NCI-H146 treated with DMSO at 0.1 percent for 48 hours (cell line): ENCODE data around the gene ENO1.
"Not testable (repeated sequence)": the region's sequence is repeated elsewhere in the genome, so short reads cannot be mapped to it uniquely, and the experiment has no call there.

Source experiments
- DNase-seq: peaks from one replicate; lab custom pipeline; 2025; ENCODE audit not compliant: unreplicated experiment; lab: John Stamatoyannopoulos, UW

The ENO1 gene

DNA sequence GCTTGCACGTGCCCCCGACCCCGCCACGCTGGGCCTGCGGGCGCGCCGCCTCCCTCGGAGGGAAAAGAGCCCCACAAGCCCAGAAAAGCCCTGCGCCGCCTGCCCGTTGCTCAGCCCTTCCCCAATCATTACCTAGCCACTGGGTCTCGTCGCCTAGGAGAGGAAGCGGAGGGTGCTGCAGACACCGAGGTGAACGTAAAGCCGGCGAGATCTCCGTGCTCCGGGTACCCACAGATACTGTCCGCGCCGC is at the start of gene ENO1:
TSS of gene ENO1 (minus strand) at position 239 of the 250 bp plus-strand sequence. CDS start 3,778 bp downstream, outside the sequence.
- no peak for DNase-seq

GRCh38 chr1:8926707-8927694 is 48.5 kb upstream of the ENO1 start:
- no peak for DNase-seq

GRCh38 chr1:8925960-8926359 is 47.5 kb upstream of the ENO1 start:
- no peak for DNase-seq

DNA sequence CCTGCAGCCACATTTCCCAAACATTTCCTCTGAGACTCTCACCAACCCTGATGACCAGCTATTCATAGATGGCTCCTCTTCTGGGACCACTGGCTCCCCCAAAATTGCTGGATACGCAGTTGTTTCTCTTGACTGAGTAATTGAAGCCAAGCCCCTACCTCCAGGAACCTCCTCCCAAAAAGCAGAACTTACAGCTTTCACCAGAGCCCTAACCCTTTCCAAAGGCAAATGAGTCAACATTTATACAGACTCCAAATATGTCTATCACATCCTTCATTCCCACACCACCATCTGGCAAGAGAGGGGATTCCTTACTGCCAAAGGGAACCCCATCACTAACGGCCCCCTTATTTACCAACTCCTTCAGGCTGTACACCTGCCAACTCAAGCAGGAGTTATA is 46.9 kb upstream of the ENO1 start:
- DNase-seq, result no peak

DNA sequence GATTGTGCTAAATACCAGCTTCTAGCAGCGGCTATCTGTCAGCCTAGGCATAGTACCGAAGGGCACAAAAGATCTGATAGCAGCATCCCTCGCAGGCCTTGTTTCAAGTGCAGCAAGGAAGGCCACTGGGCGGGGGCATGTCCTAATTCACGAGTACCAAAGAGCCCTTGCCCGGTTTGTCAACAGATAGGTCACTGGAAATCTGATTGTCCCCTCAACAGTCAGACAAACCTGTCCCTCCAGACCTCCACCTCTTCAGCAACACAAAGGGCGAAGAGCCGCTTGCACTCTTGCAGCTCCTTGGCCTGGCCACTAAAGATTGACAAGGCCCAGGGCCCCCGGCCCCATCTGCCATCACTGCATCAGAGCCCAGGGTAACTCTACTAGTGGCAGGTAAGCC is 44.5 kb upstream of the ENO1 start:
- no peak for DNase-seq

- not testable (repeated sequence) for DNase-seq
Measured at GRCh38 chr1:8917536-8917935, 39.0 kb upstream of the ENO1 start.

DNA sequence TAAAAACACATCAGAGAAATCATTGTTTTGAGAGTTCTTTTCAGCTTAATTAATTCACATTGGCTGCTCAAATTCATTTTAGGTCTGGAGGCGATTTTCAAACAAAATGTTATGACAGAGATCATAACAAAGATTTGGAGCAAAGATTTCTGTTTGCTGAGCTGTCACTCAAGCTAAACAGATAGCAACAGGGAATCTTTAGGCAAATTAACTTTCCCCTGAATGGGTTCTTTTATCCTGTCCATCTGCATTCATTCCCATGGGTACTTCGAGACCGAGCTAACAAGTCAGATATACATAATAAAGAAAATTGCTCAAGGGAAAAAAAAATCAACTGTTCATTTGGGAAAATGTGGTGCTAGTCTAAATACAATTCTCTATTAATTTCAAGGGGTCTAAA is 37.0 kb upstream of the ENO1 start:
- no peak for DNase-seq

GRCh38 chr1:8914466-8914865 is 36.0 kb upstream of the ENO1 start:
- no peak for DNase-seq

DNA sequence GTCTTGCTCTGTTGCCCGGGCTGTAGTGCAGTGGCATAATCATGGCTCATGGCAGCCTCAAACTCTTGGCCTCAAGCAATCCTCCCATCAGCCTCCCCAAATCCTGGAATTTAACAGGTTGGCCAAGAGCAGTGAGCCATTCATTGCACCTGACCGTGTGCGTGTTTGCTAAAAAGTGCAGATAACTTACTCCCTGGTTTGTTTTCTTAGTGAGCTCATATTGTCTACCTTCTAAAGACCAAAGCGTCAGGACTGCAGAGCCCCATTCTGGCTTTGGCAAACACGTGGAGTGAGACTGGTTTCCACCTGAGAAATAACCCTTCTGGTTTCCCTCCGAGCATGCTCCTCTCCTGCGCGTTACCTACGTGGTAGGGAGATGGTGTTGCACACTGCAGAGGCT is 35.0 kb upstream of the ENO1 start:
- DNase-seq, result no peak

GRCh38 chr1:8911416-8912309 is 33.2 kb upstream of the ENO1 start:
- no peak for DNase-seq

DNA sequence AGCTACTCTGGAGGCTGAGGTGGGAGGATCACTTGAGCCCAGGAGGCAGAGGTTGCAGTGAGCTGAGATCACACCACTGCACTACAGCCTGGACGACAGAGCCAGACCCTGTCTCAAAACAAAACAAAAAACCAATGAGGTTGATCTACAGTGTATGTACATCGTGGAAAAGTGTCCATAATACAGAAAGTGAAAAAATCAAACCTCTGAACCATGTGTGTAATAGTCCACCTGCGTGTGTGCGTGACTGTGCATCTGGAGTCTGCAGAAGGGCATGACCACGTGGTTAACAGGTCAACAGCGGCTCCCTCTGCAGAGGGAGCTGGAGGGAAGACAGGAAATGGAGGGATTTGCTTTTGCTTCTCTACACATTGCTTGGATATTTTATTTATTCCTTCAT is 32.4 kb upstream of the ENO1 start:
- no peak for DNase-seq

DNA sequence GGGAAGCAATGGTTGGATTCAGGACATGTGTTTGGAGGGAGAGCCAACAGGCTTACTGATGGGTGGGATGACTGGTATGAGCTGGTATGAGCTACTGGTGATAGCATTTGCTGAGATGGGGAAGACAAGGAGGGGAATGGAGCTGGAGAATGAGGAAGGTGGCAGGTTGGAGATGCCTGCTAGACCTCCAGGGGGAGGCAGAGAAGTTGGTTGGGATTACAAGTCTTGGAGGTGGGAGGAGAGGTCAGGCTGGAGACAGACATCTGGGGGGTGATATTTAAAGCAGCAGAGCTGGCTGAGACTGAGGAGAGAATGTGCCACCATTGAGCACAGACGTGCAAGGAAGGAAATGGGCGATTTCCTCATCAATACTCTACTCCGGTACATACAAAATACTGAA is 31.8 kb upstream of the ENO1 start:
- DNase-seq, result no peak

DNA sequence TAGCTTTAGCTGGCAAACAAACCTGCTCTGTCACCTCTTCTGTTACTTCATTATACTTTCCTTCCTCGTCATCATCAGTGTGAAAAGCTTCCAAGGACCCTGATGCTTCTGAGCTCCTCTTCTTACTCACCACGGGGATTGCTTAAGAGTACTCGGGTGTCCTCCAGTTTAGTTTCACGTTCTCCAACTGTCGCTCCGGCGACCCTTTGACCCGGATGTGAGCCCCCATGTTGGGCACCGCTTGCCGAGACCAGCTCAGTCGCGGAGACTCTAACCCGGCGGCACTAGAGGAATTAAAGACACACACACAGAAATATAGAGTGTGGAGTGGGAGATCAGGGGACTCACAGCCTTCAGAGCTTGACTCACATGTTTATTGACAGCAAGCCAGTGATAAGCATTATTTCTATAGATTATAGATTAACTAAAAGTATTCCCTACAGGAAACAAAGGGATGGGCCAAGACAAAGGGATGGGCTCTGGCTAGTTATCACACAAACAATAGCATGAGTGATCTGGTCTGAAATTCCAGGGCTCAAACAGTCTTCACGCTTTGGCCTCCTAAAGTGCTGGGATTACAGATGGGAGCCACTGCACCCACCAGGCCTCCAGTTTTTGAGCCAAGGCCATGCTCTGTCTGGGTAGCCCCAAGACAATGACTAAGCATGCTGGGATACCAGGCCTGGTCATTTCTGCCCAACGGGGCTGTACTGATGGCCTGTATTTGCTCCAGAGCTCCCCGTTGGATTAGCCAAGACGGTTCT is 30.1 kb upstream of the ENO1 start:
- DNase-seq, result no peak

- no peak for DNase-seq
Measured at GRCh38 chr1:8905582-8906191, 27.2 kb upstream of the ENO1 start.

DNA sequence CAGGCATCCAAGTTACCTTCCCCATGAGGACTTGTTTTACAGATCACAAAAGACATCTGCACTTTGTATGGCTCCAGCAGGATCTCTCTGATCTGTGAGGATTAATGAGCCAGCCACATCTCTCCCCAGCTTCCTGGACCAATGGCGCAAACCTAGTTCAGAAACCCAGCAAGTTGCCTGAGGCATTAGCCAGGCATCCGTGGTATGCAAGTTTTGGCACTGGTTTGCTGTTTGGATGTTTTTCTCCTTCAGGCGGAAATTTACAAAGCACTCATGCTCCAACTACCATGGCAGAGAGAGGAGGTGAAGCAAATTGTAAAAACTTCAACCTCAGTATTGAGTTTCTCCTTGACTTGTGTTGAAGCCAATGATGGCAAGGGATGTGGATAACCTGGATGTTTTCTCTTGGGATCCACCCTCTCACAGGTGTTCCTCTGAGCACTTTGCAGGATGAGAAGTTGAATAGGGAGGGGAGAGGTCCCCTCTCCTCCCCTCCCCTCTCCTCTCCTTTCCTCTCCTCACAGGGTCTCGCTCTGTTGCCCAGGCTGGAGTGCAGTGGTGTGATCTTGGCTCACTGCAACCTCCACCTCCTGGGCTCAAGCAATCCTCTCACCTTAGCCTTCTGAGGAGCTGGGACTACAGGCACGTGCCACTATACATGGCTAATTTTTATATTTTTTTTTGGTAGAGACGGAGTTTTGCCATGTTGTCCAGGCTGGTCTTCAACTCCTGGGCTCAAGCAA is 25.6 kb upstream of the ENO1 start:
- DNase-seq, result no peak

DNA sequence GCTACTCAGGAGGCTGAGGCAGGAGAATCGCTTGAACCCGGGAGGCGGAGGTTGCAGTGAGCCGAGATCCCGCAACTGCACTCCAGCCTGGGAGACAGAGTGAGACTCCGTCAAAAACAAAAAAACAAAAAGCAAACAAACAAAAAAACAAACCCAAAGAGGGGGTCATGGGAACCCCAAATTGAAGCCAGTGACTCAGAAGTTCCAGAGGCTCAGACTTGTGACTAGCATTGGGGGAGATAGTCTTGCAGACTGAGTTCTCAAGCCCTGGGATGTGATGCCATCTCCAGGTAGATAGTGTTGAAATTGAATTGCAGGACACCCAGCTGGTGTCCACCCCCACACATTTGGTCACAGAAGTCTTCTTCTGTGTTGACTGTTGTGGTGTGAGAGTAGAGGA is 24.9 kb upstream of the ENO1 start:
- DNase-seq, result no peak

GRCh38 chr1:8902765-8903164 is 24.3 kb upstream of the ENO1 start:
- DNase-seq, result no peak

GRCh38 chr1:8900684-8901083 is 22.2 kb upstream of the ENO1 start:
- DNase-seq, result not testable (repeated sequence)

GRCh38 chr1:8899046-8899445 is 20.6 kb upstream of the ENO1 start:
- no peak for DNase-seq

- DNase-seq, result not testable (repeated sequence)
Measured at GRCh38 chr1:8898418-8898817, 19.9 kb upstream of the ENO1 start.
